ENCODE measurements around the gene CYP4F12. TPM values are rescaled to one million over a fixed set of nuclear protein-coding genes. Genes with fewer than 3 reads are reported as not detected.

Gene CYP4F12
- total and polyA plus RNA-seq, 2 donors (not counting 1 experiment from before 2014, with no cell fraction given) = not detected

GRCh38 chr19:15669440-15669839 lies 3.4 kb upstream of the CYP4F12 start:
- Mint-ChIP-seq H3K27me3 (peaks cover 16% of the 10 kb centered on the region), H3K4me1 (no peaks in the 10 kb centered on the region), H3K4me3 (no peak overlapping the region), H3K9me3 (ENCODE audit: insufficient read depth) (no peaks in the 10 kb centered on the region), H3K27ac (no peak overlapping the region)
- Histone ChIP-seq H3K27ac (ENCODE audit: low read length in 2 of 2) (no peak overlapping the region), H3K9me3 (ENCODE audit: control extremely low read depth in 1 of 3, control insufficient read depth in 2 of 3, insufficient read depth in 1 of 3, low read length in 2 of 3) (peaks cover 0 to 3% (median 0%) of the 10 kb centered on the region in 3 donors), H3K4me1 (ENCODE audit: control insufficient read depth in 2 of 2, insufficient read depth in 2 of 2, low read length in 2 of 2) (no peaks in the 10 kb centered on the region), H3K79me2 (ENCODE audit: control insufficient read depth, insufficient read depth, low read length) (no peaks in the 10 kb centered on the region), H4K20me1 (ENCODE audit: control insufficient read depth, insufficient read depth, low read length, poor library complexity, severe bottlenecking) (no peaks in the 10 kb centered on the region), H3K27me3 (replicated peaks in 1 of 4; ENCODE audit: control extremely low read depth in 1 of 4, control insufficient read depth in 3 of 4, insufficient read depth in 4 of 4, low read length in 3 of 4) (peaks cover 0 to 9% (median 0%) of the 10 kb centered on the region in 4 experiments), H3K36me3 (replicated peaks in 1 of 2; ENCODE audit: control extremely low read depth in 1 of 2, control insufficient read depth in 1 of 2, extremely low read depth in 1 of 2, insufficient read depth in 2 of 2, low read length in 1 of 2) (no peaks in the 10 kb centered on the region), H2AFZ (ENCODE audit: insufficient read depth, low read depth, low read length, poor library complexity, severe bottlenecking) (no peak overlapping the region), H3K4me3 (ENCODE audit: control extremely low read depth in 1 of 5, extremely low read depth in 1 of 5, insufficient read depth in 1 of 5, low read depth in 2 of 5, low read length in 4 of 5) (no peak overlapping the region), H3K4me2 (replicated peaks; ENCODE audit: low read depth, low read length, poor library complexity, severe bottlenecking) (no peak overlapping the region), H3K9ac (ENCODE audit: low read length) (no peak overlapping the region)
- WGBS (ENCODE audit: insufficient coverage) = 86% methylated on average over 2 of the region's 3 CpGs
- no peak for ATAC-seq (ENCODE audit: low read depth)
- ChIA-PET CTCF (no interaction called here), POLR2A (no interaction called here)
- TF ChIP-seq EZH2 (IDR thresholded peaks at IDR 0.05; ENCODE audit: borderline replicate concordance, insufficient read depth, low read depth, low read length, poor library complexity, severe bottlenecking) (no peak), CTCF (IDR thresholded peaks at IDR 0.05) (no peak)
- intact Hi-C loops (cut with micrococcal nuclease) = no loop called here
- no peak for DNase-seq

GRCh38 chr19:15669891-15670290 lies 3.0 kb upstream of the CYP4F12 start:
- H3K79me2 ChIP-seq (ENCODE audit: control insufficient read depth, insufficient read depth, low read length) = no peaks in the 10 kb centered on the region
- H3K9me3 ChIP-seq (ENCODE audit: control extremely low read depth in 1 of 3, control insufficient read depth in 2 of 3, insufficient read depth in 1 of 3, low read length in 2 of 3) = no peaks in the 10 kb centered on the region
- H3K27me3 Mint-ChIP-seq = peaks cover 14% of the 10 kb centered on the region
- no peak overlapping the region for H2AFZ ChIP-seq (ENCODE audit: insufficient read depth, low read depth, low read length, poor library complexity, severe bottlenecking)
- no peak overlapping the region for H3K27ac Mint-ChIP-seq
- no peaks in the 10 kb centered on the region for H3K4me1 Mint-ChIP-seq
- peaks cover 0 to 9% (median 0%) of the 10 kb centered on the region in 4 experiments for H3K27me3 ChIP-seq (replicated peaks in 1 of 4; ENCODE audit: control extremely low read depth in 1 of 4, control insufficient read depth in 3 of 4, insufficient read depth in 4 of 4, low read length in 3 of 4)
- H3K4me3 ChIP-seq (ENCODE audit: control extremely low read depth in 1 of 5, extremely low read depth in 1 of 5, insufficient read depth in 1 of 5, low read depth in 2 of 5, low read length in 4 of 5) = no peak overlapping the region
- no peak for DNase-seq
- no peaks in the 10 kb centered on the region for H3K9me3 Mint-ChIP-seq (ENCODE audit: insufficient read depth)
- no peak overlapping the region for H3K9ac ChIP-seq (ENCODE audit: low read length)
- ATAC-seq (ENCODE audit: low read depth) = no peak
- intact Hi-C loops (cut with micrococcal nuclease) = no loop called here
- H3K36me3 ChIP-seq (replicated peaks in 1 of 2; ENCODE audit: control extremely low read depth in 1 of 2, control insufficient read depth in 1 of 2, extremely low read depth in 1 of 2, insufficient read depth in 2 of 2, low read length in 1 of 2) = no peaks in the 10 kb centered on the region
- TF ChIP-seq CTCF (IDR thresholded peaks at IDR 0.05) = no peak
- TF ChIP-seq EZH2 (IDR thresholded peaks at IDR 0.05; ENCODE audit: borderline replicate concordance, insufficient read depth, low read depth, low read length, poor library complexity, severe bottlenecking) = no peak
- no peaks in the 10 kb centered on the region for H4K20me1 ChIP-seq (ENCODE audit: control insufficient read depth, insufficient read depth, low read length, poor library complexity, severe bottlenecking)
- WGBS (ENCODE audit: insufficient coverage) = 100% methylated on average over 2 of the region's 4 CpGs
- no peaks in the 10 kb centered on the region for H3K4me1 ChIP-seq (ENCODE audit: control insufficient read depth in 2 of 2, insufficient read depth in 2 of 2, low read length in 2 of 2)
- H3K27ac ChIP-seq (ENCODE audit: low read length in 2 of 2) = no peak overlapping the region
- ChIA-PET POLR2A (no interaction called here), CTCF (no interaction called here)
- H3K4me2 ChIP-seq (replicated peaks; ENCODE audit: low read depth, low read length, poor library complexity, severe bottlenecking) = no peak overlapping the region
- no peak overlapping the region for H3K4me3 Mint-ChIP-seq
